CD4-positive, alpha-beta T cell treated with Interleukin-1 beta for 1 hour (primary cell): ENCODE measurements around the gene RSPH6A.
A peak's percentile ranks its signal among the peaks of the same experiment; 100 is the strongest.

Source experiments
- DNase-seq, 2 donors: peaks; one replicate each; pipeline ENCODE4 v3.0.0-alpha.2; 2020 to 2022

Gene RSPH6A

DNA sequence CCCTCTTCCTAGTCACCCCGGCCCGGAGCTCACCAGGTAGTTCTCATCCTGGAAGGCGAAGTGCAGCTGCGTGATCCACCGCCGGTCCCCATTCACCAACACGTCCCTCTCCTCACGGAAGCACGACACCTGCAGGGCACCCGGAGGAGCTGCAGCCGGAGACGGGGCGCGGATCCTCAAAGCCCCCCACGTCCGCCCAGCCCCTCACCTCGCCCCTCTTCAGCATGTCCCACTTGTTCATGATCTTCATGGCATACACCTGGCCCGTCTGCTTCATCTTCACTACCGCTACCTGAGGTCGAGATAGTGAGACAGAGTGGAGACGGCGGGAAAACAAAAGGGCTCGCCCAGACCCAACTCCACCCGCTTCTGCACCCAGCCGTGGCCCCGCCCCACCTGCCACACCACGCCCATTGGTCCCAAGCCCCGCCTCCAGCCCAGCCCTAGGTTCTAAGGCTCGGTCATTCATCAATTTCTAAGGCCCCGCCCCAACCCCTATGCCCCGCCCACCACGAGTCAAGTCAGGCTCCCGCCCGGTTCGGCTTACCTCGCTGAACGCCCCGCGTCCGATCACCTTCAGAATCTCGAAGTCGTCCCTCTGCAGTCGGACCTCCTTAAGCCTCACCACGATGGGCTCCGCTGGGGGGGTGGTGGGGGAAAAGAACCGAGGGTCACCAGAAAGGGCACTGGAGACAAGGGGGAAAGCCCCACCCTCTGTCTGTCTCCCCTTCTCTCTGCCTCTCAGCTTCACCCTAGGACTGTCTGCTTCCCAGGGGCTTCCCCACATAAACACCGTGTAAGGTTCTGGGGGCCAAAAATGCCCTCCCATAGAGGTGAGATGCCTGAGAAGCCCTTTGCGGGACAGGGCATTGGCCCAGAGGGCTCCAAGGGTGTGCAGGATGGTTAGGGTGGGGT lies 35.6 kb downstream of the RSPH6A start:
- DNase-seq, result peak; percentile 85 to 88

DNA sequence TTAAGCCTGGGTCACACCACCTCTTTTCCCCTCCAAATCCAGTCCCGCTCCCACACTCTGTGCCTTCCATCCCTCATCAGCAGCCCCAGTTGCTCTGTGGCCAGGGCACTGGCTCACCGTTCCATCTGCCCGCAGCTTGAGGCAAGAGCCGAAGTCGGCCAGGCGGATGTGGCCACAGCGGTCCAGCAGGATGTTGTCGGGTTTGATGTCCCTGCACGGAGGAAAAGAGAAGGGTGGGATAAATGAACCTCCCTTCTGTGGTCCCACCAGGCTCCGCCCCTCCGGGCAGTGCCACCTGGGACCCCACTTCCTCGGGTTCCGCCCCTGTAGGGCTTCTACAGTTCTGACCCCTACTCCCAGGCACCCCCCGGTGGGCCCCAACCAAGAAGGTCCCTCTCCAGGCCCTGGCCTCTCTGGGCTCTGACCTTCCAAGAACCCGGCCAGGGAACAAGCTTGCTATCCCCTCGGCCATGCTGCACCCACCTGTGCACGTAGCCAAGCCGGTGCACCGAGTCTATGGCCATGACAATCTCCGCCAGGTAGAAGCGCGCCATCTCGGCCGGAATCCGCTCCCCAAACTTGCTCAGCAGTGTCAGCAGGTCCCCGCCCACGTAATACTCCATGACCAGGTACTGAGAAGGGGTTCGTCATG lies 37.0 kb downstream of the RSPH6A start:
- no peak for DNase-seq

DNA sequence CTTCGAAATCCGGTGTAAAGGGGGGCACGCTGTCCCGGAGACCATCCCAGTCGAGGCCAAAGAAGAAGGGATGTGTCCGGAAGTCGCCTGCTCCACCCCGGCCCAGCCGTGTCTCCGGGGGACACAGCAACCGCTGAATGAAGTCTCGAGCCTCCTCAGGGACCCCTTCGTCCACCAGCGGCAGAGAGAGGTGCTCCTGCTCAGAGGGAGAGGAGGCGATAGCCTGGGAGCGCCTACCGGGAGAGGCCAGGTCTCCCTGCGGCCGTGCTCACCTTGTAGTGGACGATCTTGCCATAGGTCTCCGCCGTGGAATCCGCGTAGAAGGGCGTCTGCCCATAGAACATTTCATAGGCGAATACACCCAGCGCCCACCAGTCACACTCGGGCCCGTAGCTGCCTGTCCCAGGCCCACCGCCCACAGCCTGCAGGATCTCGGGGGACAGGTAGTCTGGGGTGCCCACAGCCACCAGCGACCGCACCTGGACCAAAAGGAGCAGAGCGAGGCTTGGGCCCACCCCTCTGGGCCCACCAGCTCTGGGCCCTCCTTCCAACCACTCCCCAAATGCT lies 37.6 kb downstream of the RSPH6A start:
- no peak for DNase-seq

DNA sequence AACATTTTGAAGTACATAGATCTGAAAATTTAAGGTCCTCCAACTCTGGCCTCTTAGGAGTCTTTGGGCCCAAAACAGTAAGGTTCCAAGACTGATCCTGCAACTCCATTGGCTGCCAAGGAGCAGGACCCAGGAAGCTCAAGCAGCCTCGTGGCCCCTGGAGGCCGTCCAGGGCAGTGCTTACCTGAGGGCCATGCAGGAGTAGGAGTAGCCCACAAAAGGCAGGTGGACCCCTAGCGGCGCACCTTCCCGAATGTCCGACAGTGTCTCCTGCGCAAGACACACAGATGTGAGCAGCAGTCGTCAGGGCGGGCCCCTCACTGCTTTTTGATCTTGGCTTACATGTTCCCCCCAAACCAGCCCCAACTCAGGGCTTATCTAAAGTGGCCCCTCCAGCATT lies 40.3 kb downstream of the RSPH6A start:
- no peak for DNase-seq

DNA sequence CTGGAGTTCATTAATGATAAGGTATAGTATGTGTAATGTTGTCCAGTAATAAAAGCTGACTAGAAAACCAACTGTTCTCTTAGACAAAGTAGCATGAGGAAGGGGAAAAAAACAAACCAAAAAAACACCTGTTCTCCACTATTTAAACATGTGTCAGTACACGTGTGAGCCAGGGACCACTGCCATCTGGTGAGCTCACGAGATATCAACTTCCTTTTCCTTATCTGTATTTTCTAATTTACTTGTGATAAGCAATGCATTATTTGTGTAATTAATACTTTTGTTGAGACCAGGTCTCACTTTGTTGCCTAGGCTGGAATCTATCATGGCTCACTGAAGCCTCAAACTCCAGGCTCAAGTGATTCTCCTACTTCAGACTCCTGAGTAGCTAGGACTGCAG lies 41.7 kb downstream of the RSPH6A start:
- DNase-seq, result no peak

DNA sequence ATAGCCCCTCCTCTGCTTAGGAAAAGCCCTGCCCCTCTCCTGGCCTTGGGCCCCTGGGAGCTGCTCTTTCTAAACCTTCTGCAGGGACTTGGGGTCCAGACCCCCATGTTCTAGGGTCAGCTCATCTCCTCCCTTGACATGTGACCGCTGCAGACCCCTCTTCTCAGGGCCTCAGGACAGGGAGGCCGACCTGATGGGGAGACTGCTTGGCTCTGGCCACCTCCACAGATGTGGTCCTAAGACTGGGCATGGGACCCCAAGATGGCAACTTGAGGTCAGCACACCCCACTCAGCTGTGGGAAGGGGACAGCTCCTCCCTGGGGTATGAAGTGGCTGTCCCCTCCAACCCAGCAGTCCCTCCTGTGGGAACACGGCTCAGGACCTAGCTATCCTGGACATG lies 42.2 kb downstream of the RSPH6A start:
- DNase-seq, result no peak

DNA sequence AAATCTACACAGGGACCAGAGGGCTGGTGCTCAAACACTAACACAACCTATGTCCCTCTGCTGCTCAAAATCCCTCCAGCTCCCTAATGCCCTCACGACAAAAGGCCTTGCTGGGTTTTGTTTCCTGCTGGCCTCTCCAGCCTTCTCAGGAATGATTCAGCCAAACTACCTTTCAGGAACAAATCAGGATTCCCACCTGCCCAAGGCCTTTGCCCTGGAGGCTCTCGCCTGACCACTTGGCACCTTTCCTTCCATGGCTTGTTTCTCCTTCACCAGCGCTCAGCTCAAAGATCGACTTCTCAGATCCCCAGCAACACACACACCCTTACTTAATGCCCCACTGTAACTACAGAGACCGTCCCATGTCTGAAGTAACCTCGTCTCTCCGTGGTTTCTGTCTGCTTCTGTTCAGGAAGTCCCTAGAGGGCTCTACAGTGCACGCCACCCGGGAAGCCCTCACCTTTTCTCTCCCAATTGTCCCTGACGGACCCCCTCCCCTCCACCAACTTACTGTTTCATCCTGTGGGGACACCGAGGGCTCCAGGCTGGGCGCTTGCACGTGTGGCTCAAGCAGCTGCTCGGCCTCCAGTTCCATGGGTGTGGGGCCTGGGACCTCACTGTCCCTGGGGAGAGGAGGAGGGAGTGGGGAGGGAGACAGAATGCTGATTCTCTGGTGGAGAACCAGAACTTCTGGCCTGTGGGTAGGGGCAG lies 42.8 kb downstream of the RSPH6A start:
- DNase-seq, result no peak

DNA sequence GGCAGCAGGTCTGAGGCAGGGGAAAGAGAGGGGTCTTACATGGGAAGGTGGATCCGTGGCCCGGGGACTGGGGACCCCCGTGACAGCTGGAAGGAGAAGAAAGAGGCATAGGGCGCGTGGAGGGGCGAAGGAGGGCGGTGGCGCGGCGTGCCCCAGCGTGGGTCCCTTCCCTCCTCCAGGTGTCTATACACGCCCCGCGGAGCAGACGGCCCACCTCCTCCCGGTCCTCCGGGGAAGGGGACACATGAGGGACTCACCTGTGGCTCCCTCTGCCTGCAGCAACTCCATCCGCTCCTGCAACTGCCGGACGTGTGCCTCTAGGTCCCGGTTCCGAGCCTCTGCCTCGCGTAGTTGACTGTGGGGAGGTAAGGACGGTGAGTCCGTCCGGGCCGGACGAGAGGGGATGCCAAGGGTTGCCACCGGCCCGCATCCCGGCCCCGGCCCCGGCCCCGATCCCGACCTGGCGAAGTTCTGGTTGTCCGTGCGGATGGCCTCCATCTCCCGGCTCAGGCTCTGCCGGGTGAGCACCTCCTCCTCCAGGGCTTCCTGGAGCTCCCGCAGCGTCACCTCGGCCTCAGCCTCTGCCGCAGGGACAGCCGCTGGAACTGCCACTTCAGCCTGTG lies 43.7 kb downstream of the RSPH6A start:
- no peak for DNase-seq

DNA sequence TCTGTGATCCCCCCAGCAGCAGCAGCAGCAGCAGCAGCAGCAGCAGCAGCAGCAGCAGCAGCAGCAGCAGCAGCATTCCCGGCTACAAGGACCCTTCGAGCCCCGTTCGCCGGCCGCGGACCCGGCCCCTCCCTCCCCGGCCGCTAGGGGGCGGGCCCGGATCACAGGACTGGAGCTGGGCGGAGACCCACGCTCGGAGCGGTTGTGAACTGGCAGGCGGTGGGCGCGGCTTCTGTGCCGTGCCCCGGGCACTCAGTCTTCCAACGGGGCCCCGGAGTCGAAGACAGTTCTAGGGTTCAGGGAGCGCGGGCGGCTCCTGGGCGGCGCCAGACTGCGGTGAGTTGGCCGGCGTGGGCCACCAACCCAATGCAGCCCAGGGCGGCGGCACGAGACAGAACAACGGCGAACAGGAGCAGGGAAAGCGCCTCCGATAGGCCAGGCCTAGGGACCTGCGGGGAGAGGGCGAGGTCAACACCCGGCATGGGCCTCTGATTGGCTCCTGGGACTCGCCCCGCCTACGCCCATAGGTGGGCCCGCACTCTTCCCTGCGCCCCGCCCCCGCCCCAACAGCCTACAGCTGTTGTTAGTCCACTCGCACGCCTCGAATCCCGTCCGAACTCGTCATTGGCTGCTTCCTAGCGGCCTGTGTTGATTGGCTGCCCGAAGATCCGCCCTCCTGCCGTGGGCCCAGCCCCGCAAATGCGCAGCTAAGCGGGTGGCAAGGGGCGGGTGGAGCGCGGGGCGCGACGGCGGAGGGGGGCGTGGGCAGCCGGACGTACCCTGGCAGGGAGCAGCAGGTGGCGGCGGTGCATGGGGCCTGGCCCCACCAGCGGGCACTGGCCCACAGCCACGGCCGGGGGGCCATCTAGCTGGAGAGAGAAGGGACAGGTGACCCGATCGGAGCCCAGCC lies 44.7 kb downstream of the RSPH6A start:
- DNase-seq, result peak; percentile 90 to 91

DNA sequence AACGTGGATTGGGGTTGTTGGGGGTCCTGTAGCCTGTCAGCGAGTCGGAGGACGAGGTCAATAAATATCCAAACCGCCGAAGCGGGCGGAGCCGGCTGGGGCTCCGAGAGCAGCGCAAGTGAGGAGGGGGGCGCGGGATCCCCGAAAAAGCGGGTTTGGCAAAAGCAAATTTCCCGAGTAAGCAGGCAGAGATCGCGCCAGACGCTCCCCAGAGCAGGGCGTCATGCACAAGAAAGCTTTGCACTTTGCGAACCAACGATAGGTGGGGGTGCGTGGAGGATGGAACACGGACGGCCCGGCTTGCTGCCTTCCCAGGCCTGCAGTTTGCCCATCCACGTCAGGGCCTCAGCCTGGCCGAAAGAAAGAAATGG lies 45.3 kb downstream of the RSPH6A start:
- no peak for DNase-seq

DNA sequence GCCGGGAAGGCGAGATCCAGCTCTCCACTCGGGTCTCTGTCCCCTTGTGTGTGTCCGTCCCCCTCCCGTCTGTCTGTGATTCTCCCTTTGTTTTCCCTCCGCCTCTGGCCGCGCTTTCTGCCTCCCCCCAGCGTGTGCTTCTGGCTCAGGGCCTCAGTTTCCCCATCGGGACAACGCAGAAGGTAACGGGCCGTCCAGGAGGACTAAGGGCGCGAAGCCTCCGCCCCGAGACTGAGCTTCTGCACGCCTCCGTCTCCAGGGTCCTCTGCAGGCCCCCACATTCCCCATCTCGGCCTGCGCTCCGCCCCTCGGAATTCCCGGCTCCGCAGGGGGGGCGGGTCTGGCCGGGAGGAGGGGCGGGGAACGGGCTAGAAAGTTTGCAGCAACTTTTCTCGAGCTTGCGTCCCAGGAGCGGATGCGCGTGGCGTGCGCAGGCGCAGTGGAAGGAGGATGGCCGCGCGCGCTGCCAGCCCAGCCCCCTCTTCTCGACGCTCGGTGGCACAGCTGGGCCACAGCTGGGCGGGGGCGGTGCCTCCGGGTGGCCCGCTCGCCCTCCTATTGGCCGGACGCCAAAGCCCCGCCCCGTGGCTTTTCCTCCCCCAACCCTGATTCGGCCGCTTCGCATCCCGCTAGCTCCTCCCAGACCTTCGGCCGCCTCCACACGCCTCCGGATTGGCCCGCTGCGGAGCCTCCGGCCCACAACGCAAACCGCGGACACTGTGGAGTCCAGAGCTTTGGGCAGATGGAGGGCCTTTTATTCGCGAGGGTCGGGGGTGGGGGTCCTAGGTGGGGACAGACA lies 45.9 kb downstream of the RSPH6A start, which contains the start of gene SIX5:
Gene SIX5, minus strand, starts transcription at position 269 of the 799 bp plus-strand sequence. CDS start 408 bp downstream, outside the sequence.
- peak; percentile 96 for DNase-seq

DNA sequence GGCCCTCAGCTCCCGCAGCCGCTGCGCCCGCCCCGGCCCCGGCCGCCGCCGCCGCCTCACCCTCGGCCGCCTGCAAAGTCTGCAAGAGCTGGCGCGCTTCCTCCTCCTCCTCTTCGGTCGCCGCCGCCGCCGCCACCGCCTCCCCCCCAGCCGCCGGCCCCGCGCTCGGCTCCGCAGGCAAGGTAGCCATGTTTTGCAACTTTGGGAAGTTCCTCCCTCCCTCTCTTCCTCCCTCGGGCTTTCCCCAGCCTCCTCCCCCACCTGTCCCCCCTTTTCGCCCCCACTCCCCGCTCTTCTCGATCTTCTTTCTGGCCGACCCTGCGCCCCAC lies 46.5 kb downstream of the RSPH6A start:
- peak; percentile 42 to 47 for DNase-seq

DNA sequence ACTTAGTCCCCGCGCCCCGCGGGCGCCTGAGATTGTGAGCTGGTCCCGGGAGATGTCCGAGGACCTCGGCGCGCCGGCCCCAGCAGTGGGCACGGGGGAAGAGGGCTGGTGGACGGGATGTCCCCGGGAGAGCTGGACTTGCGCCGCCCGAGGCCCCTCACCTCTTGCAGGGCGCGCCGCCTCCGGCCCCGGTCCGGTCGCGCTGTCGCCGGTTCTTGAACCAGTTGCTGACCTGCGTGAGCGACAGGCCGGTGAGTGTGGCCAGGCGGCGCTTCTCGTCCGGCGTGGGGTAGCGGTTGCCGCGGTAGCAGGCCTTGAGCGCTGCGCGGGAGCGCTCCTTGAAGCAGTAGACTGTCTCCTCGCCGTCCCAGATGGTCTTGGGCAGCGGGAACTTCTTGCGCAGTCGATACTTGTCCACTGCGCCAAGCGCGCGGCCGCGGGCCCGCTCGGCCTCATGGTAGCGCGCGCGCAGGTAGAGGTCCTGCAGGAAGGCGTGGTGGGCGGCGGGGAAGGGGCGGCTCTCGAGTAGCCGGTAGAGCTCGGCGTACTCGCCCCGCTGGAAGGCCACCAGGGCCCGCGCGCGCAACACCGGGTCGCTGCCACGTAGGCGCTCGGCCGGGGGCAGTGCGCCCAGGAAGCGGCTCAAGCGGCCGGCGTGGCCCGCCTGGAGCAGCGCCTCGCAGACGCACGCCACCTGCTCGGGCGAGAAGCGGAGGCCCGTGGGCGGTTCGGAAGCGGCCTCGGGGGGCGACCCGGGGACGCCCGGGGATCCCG lies 47.0 kb downstream of the RSPH6A start:
- no peak for DNase-seq

DNA sequence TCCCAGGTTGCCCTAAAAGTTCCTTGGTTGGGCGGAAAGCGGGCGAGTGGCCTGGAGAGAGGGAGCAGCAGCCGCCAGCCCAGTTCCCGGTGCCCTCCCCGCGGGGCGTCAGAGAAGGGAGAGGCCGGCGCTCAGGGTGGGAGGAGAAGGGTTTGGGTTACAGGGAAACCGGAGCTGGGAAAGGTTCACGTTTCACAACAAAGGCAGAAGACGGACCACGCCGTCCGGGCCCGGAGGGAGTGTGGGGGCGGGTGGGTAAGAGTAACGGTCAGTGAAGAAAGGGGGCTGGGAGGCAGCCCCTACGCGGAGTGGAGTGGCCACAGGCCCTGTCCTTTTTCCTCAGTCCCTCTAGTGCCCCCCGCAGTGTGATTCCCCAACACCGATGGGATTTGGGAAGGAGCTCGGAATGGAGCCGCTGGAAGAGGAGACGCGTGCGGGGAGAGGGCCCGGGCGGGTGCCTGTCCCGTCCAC lies 47.7 kb downstream of the RSPH6A start:
- DNase-seq, result no peak

DNA sequence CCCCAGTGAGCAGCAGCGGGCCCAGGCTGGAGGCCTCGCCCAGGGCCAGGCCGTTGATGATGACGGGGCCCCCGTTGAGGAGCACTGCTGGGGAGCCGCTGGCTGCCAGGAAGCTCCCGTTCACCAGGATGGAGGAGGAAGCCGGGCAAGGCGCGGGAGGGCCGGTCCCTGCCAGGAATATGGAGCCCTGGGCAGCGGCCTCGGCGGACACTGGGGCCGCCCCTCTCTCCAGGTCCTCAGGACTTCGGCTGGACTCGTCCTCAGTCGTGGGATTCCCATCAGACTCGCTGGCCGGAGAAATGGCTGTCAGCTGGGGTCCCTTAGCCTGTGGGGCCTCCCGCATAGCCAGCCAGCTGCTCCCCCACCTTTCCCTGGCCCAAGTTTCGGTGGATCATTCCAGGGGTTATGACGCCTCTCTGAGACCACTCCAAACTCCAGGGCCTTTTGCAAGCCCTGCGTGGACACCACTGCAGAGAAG lies 48.2 kb downstream of the RSPH6A start:
- no peak for DNase-seq

DNA sequence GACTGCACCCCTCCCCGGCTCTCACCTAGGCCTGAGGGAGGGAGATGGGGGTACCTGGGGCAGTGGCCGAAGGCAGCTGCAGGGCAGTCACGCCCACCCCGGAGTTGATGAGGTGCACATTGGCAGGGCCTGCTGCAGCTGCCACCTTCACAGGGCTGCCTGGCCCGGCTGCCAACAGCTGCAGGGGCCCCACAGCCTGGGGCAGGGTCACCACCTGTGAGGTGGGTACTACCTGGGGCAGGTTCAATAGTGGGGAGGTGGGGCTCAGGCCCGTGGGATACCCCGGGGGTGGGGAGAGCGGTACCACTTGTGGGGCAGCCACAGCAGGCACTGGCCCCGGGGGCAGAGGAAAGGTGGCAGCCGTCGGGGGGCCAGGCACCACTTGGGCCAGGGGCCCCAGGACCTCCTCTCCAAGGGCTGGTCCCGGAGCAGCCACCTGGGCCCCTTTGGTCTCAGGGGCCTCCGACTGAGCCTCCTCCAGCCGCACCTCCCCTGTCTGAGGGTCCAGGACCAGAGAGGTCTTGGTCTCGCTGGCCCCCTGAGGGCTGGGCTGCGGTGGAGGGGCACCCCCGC lies 48.7 kb downstream of the RSPH6A start:
- DNase-seq, result no peak

DNA sequence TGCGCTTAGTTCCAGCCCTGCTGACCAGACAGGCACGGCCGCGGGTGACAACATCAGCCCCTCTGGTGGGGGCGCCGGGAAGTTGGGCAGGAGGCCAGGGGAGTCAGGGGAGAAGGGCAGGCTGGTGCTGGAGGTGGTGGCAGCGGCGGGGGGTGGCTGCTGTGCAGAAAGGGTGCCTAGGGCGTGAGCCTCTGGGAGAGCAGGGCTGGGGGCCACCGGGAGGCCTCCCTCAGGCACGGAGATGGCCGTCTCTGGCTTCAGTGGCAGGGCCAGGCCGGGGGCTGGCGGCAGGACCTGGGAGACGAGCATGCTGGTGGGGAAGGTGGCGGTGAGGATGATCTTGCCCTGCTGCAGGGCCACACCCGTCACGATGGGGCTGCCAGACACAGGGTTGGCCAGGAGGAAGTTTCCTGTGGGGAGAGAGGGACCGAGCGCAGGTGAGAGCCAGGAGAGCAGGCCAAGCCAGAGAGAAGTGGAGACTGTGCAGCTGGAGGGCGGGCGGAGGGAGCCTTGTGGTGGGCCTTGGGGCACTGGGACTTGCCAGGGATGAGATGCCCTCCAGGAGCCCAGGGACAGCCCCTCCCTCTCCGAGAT lies 49.3 kb downstream of the RSPH6A start:
- no peak for DNase-seq

DNA sequence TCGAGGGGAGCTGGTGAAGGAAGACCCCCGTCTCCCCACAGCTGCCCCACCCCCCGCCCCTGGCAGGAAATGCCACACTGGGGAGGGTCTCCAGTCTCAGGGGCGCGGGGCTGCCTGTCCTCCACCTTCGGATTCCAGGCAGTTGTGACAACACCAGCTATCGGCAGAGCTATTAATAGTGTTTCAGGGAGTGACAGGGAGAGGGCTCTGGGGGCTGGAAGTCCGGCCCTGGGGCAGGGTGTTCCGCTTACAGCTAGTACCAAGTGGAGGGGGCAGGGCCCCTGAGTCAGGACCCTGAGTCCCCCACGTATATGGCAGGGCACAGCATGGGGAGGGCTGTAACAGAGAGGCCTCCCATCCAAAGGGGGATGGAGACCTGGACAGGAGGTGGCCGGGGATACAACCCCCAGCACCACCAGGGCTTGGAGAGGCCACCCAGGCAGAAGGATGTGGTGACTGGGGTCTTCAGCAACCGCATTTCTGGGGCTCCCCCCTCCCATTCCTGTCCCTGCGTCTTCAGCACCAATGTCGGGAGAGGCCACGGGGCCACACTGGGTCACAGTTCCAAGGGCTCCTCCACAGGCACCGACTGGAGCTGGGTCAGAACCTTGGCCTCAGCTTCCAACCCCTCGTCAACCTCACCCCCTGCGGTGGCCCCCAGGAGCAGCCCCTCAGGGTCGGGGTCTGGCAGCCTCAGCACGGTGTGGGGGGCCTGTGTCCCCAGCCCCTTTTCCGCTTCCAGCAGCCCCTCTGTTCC lies 50.0 kb downstream of the RSPH6A start:
- DNase-seq, result no peak
